ENCODE results near the gene FAM161A.
A peak's percentile ranks its signal among the peaks of the same experiment; 100 is the strongest.
"Not testable (repeated sequence)": the region's sequence is repeated elsewhere in the genome, so short reads cannot be mapped to it uniquely, and the experiment has no call there.

Gene FAM161A, protein sequence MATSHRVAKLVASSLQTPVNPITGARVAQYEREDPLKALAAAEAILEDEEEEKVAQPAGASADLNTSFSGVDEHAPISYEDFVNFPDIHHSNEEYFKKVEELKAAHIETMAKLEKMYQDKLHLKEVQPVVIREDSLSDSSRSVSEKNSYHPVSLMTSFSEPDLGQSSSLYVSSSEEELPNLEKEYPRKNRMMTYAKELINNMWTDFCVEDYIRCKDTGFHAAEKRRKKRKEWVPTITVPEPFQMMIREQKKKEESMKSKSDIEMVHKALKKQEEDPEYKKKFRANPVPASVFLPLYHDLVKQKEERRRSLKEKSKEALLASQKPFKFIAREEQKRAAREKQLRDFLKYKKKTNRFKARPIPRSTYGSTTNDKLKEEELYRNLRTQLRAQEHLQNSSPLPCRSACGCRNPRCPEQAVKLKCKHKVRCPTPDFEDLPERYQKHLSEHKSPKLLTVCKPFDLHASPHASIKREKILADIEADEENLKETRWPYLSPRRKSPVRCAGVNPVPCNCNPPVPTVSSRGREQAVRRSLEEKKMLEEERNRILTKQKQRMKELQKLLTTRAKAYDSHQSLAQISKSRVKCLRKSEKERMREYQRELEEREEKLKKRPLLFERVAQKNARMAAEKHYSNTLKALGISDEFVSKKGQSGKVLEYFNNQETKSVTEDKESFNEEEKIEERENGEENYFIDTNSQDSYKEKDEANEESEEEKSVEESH

GRCh38 chr2:61853847-61854563 is at the start of gene FAM161A:
FAM161A (minus strand) TSS chr2:61854060; CDS start chr2:61854041, 19 bp downstream.
- peak; percentile 92 for DNase-seq

GRCh38 chr2:61900281-61900680 is 46.4 kb upstream of the FAM161A start:
- DNase-seq: no peak

- DNase-seq: no peak
Measured at GRCh38 chr2:61898810-61899209, 45.0 kb upstream of the FAM161A start.

DNA sequence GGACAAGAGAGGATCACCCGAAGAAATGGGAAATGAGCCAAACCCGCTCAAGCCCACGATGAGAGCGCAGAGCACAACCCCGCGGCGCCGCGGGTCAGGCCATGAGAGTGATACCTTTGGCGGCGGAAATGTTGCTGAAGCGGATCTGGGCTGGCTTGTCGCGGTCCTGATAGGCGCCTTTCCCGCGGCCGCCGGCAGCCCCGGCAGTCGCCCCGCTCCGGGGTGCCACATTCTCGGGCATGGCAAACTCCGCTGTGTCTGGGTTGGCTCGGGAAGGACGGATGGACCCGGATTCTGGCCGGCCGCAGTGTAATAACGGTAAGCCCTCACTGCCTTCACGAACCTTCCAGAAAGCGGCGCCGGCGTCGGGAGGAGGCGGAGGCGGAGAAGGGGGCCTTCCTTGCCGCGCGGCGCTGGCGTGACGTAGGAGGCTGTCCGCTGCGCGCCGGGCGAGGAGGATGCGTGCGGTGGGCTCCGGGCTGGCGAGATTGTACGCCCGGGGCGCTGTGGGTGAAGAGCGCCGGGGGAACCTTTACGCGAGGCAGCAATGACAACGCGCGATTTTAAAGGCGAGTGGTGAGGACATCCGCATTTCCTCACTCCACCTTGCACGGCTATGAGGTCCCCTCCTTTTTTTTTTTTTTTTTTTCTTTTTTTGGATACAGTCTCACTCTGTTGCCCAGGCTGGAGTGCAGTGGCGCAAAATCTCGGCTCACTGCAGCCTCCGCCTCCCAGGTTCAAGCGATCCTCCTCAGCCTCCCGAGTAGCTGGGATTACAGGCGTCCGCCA is 34.6 kb upstream of the FAM161A start, which contains the start of gene CCT4:
TSS of gene CCT4 (minus strand) at position 390 of the 789 bp plus-strand sequence. CDS start at position 241, 149 bp downstream.
- DNase-seq: peak; percentile 88

GRCh38 chr2:61887717-61888266 is 33.9 kb upstream of the FAM161A start:
- DNase-seq: no peak

GRCh38 chr2:61885896-61886603 is 32.2 kb upstream of the FAM161A start:
- DNase-seq: no peak

GRCh38 chr2:61882850-61883249 is 29.0 kb upstream of the FAM161A start:
- no peak for DNase-seq

- DNase-seq: not testable (repeated sequence)
Measured at GRCh38 chr2:61879351-61879750, 25.5 kb upstream of the FAM161A start.

DNA sequence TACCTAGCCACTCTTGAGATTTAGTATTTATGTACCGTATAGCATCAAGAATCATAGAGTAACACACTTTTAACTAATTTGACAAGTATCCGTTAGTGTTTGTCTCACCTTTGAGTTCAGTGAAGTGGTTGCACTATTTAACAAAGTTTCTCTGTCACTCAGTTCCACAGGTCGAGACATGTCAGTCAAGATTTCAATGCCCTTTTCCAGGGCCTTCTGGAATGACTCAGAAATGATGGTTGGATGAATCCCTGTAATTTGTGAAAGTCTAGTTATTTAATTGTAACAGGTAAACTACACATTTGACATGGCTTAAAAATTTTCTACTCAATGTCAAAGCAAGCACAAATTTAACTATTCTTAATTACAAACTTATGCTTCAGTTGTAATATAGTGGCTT is 24.9 kb upstream of the FAM161A start:
- no peak for DNase-seq

DNA sequence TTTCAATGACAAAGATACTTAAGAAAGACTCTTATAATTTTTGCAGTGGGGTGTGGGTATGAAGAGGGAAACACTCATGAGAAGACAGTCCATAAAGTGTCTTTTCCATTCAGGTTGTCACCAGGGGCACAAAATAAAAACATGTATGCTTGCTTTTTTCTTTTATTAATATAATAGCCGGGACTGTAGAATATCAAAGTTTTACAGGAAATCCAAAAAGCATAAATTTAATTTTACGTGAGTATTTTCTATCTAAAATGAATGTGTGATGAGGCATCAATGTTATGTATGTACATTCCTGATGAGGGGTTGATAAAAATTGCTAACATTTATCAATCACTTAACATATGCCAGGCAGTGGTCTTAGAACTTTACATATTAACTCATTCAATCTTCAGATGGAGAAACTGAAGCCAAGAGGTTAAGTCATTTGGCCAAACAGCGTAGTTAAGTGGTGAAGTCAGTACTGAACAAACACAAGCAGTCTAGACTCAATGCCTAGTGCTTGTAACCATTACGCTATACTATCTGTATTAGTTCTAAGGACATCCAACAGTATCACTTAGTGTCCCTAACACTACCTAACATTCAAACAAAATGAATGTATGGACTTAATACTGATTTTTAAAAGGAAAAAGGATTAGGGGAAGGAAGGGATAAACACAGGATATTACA is 23.8 kb upstream of the FAM161A start:
- DNase-seq: no peak

DNA sequence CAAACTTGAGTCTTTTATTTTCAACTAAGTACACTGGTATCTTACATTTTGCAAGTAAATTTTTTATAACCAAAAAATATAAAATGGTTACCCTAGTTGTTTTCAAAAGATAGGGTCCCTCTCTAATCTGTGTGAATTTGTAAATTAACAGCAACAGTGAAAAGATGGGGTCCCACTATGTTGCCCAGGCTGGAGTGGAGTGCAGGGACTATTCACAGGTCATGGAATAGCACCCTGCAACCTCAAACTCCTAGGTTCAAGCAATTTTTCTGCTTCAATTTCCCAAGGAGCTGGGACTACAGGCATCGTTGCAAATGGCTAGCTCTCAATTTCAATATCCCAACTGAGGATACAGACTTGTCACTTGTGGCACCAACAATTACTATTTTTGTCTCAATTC is 22.5 kb upstream of the FAM161A start:
- DNase-seq: no peak

- DNase-seq: not testable (repeated sequence)
Measured at GRCh38 chr2:61866482-61867089, 12.7 kb upstream of the FAM161A start.

DNA sequence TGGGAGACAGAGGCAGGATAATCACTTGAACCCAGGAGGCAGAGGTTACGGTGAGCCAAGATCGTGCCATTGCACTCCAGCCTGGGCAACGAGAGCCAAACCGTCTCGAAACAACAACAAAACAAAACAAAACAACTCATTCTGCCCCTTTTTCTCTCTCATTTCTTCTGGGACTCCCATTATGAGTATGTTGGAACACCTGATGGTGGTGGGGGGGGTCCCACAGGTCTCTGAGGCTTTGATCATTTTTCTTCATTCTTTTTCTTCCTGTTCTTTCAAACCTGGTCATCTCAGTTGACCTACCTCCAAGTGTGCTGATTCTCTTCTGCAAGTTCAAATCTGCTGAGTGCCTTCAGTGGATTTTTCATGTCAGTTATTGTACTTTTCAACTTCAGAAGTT is 8.2 kb upstream of the FAM161A start:
- no peak for DNase-seq

GRCh38 chr2:61857224-61857623 is 3.4 kb upstream of the FAM161A start:
- DNase-seq: no peak

DNA sequence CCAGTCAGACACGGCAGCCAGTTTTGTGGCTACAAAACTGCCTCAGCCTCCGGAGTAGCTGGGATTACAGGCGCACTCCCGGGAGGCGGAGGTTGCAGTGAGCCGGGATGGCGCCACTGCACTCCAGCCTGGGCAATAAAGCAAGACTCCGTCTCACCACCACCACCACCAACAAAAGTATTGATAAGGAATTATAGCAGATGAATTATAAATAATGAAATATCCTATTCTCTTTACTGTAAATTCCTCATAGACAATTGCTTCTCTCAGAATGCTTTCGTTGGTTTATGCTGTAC is 1.4 kb upstream of the FAM161A start:
- no peak for DNase-seq

DNA sequence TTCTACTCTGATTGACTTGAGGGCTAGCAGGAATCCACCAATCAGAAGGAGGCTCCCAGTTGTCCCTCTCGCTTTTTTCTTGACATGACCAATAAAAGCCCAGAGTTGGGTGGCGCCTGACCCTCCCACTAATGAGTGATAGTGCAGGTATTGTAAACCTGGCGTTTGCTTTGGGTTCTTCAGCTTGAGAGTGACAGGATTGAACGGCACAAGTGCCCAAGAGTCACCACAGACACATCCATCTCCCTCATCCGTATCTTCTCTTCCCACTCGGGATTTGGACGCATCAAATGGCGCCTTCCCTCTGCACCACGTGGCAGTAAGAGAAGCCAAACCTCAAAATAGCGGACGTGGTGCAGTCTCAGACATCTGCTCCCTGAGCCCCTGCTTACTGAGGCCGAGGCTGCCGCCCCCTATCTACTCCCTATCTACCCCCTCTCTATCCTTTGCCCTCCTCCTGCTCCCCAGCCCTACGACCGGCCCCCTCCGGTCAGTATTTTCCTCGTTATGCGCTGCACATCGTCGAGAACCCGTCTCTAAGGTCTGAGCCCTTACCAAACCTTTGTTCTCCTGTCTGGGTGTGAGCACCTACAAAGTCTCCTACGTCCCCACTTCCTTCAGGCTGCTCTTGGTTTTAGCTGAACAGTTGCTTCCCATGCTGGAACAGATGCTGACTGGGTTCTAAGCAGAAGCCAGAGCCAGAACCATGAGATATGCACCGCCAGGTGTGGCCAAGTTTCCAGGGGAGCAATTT is 881 bp upstream of the FAM161A start:
- peak; percentile 97 for DNase-seq

DNA sequence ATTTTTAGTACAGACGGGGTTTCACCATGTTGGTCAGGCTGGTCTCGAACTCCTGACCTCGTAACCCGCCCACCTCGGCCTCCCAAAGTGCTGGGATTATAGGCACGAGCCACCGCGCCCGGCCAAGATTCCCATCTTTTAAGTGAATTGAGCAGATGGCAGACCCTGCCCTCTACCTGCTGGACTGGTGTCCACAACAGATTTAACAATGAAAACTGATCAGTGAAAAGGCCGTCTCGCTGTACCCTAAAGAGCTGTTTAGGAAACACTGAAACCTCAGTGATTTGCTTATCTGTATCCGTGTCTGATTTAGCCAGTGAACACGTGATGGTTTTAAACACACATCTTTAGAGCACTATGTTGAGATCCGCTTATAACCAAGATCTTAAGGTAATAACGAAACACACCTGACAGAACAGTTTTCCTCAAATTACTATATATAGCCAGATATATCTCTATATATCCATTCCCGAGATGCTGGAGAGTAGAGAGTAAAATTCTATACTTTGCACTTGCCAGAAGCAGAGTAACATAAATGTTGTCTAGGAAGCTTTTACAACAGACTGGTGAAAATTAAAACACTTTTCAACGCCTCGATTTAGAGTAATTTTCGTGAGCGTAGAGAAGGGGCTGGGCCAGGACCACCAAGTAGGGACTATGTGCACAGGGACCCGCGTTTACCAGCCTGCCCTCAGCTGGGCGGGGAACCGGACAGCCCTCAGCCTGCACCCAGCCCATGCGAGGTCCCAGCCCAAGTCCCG is 594 bp downstream of the FAM161A start:
- DNase-seq: peak; percentile 48

DNA sequence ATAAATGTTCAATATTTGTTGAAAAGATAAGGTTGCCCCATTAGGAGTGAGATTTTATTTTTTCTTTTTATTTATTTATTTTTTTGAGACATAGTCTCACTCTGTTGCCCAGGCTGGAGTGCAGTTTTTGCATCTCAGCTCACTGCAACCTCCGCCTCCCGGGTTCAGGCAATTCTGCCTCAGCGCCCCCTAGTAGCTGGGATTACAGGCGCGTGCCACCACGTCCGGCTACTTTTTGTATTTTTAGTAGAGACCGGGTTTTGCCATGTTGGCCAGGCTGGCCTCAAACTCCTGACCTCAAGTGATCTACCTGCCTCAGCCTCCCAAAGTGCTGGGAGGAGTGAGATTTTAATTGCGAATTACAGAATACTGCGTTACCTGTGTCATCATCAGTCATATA is 2.6 kb downstream of the FAM161A start:
- not testable (repeated sequence) for DNase-seq

DNA sequence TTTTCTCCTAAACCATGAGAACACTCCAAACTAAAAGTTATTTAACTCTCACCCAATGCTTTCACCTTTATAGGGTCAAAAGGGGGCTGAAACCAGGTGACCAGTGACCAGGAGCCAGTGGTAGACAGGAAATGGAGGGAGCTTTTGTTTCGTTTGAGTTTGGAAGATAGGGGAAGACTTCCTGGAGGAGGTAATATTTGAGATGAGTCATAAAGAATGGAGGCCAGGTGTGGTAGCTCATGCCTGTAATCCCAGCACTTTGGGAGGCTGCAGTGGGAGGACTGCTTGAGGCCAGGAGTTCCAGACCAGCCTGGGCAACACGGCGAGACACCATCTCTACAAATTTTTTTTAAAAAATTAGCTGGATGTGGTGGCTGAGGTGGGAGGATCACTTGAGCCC is 8.5 kb downstream of the FAM161A start:
- no peak for DNase-seq

All from NCI-H2227 treated with DMSO at 0.1 percent for 48 hours (cell line).